HAP-1 (cell line): Measurements from ENCODE around the gene TACC2.
"Not testable (repeated sequence)": the region's sequence is repeated elsewhere in the genome, so short reads cannot be mapped to it uniquely, and the experiment has no call there.

Source experiments
- DNase-seq, 2 experiments: peaks; one replicate each; pipeline ENCODE4 v3.0.0-alpha.2; 2016 to 2020; ENCODE audit warnings: low spot score in 2 of 2
- H3K27me3 ChIP-seq: fragments of 250-450 bp; sonication (Bioruptor Pico); 2 replicates; pipeline ENCODE4 v1.5.1; 2020; ENCODE audit warnings: low read depth, mild to moderate bottlenecking, moderate library complexity
- H3K36me3 ChIP-seq: fragments of 250-450 bp; sonication (Bioruptor Pico); replicated peaks from 2 replicates; pipeline ENCODE4 v1.5.1; 2020; ENCODE audit warnings: mild to moderate bottlenecking
- H3K4me1 ChIP-seq: fragments of 250-450 bp; sonication (Bioruptor Pico); 2 replicates; pipeline ENCODE4 v1.5.1; 2020; ENCODE audit warnings: mild to moderate bottlenecking
- H3K4me3 ChIP-seq: fragments of 250-450 bp; sonication (Bioruptor Pico); 2 replicates; pipeline ENCODE4 v1.5.1; 2020; ENCODE audit warnings: mild to moderate bottlenecking, moderate library complexity
- H3K9me3 ChIP-seq: fragments of 250-450 bp; sonication (Bioruptor Pico); 2 replicates; pipeline ENCODE4 v1.5.1; 2020; ENCODE audit warnings: mild to moderate bottlenecking, moderate library complexity
- in situ Hi-C: fragments of 300-500 bp; cut with MboI; formaldehyde crosslinking; loops from 3 replicates; pipeline ENCODE4 v1.14.3; 2020; ENCODE audit warnings: low sequenced_read_pairs, inconsistent platforms, mixed read lengths

TACC2 gene

DNA sequence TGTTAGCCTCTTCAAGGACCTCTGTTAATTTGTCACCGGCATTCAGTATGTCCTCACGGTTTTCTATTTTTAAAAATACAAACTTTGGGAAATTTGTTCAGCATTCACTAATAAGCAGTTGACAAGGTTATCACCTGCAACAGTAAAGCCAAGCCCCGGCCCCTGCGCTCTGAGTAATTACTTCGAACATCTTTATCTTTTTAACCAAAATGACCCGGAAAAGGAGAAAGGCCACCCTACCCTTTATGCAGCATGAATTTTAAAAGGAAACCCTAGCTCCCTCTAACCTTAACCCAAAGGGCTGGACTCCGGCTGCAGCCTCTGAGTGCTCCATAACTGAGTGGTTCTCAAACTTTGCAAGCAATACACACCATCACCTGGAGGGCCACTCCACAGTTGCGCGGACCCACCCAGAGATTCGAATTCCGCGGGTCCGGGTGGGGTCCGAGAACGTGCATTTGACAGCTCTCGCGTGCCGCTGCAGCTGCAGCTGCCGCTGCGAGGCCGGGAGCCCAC, 14.9 kb upstream of the TACC2 start:
- in situ Hi-C loops: no loop called here
- Histone ChIP-seq H3K4me3 (peak overlapping the region; percentile 70), H3K4me1 (peaks cover 5% of the 10 kb centered on the region; the same call in 1 of the 2 replicates), H3K36me3 (peaks cover 24% of the 10 kb centered on the region), H3K9me3 (peaks cover 13% of the 10 kb centered on the region), H3K27me3 (no peaks in the 10 kb centered on the region)
- no peak for DNase-seq

DNA sequence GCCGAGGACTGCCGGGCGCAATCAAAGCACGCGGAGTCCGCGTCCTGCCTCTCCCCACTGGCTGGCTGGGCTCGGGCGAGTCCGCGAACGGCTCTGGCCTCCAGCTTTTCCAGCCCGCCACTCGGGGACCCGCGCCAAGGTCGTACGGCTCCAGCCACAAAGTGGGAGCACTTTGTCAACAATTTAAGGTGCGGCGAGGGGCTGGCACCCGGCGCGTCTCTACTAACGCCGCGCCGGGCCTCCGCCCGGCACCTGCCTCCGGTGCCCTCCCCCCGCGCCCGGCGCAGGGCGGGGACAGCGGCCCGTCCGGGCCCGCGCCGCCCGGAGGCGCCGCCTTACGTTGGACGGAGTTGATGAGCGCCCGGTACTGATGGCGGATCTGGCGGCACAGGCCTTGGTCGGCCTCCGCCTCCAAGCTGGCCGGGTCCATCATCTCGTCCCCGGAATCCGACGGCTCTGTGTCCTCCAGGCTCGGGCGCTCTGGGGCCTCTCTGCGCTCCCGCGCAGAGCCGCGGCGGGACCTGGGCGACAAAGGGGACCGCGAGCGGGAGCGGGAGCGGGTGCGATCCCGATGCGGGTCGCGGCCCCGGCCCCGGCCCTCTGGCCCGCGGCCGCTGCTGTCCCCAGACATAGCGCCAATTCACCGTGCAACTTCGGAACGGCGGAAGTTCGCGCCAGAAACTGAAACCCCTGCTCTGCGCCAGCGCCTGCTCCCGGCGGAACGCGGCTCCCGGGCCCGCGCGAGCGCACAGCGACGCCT, 14.2 kb upstream of the TACC2 start, which contains the start of gene NSMCE4A:
NSMCE4A (minus strand) TSS at position 683 of the 760 bp plus-strand sequence; CDS start at position 631, 52 bp downstream.
- H3K36me3 ChIP-seq: peaks cover 20% of the 10 kb centered on the region
- peak; percentile 64 to 87 for DNase-seq
- H3K27me3 ChIP-seq: no peaks in the 10 kb centered on the region
- peak within 1 kb of the TSS; percentile 70 for H3K4me3 ChIP-seq
- in situ Hi-C loops: no loop called here
- peaks cover 13% of the 10 kb centered on the region for H3K9me3 ChIP-seq
- peaks cover 5% of the 10 kb centered on the region; the same call in 1 of the 2 replicates for H3K4me1 ChIP-seq

DNA sequence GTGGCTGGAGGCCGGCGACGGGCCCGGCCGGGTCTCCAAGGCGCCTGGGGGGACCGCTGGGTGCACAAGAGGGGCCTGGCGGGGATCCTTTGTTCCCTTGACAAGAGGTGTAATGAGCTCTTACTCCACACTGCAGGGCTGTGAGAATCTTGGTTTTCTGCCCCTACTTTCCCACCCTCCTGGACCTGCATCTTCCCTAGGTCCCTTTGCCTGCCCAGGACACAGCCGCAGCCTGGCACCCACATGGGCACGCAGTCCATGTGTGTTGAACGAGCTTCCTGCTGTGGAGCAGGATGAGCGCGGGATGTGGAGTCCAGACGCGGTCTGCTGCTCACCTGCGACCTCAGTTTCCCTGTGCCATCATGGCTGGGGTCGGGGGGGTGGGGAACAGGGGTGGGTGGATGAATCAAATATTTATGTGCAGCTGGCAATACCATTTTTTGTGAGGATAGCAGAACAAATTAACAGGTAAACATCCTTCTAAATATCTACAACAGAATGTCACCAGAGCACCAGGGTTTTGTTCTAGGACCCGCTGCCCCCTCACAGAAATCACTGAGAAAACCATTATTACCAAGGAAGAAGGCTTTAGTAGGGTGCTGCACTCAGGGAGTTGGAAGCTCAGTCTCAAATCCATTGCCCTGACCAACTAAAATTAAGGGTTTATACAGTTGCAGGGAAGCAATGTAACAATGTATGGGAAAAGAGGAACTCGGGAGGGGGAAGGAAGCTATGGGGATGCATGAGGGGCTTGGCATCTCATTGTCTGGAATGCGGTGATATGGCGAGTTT, 13.5 kb upstream of the TACC2 start:
- peak overlapping the region; percentile 70 for H3K4me3 ChIP-seq
- H3K36me3 ChIP-seq: peaks cover 16% of the 10 kb centered on the region
- in situ Hi-C loops: no loop called here
- H3K4me1 ChIP-seq: peaks cover 5% of the 10 kb centered on the region; the same call in 1 of the 2 replicates
- H3K9me3 ChIP-seq: peaks cover 13% of the 10 kb centered on the region
- no peaks in the 10 kb centered on the region for H3K27me3 ChIP-seq
- no peak for DNase-seq

DNA sequence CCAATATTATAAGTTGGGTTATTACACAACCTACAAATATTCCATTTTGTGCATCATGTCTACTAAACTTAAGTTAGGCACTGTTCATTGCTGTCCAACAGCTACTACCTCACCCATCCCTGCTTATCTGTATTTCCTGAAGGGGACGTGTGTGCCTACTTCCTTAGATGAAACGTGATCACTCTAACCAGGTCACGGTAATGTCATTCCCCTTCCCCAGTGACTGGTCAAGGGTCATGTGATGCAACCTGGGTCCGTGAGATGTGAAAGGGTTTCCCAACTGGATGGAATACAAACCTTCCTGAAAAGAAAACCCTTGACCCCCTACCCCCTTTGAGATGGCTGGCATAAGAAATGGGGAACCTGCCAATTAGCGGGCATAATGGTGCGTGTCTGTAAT, 12.4 kb upstream of the TACC2 start:
- H3K4me1 ChIP-seq: peaks cover 5% of the 10 kb centered on the region; the same call in 1 of the 2 replicates
- peaks cover 7% of the 10 kb centered on the region for H3K36me3 ChIP-seq
- H3K4me3 ChIP-seq: no peak overlapping the region
- no peaks in the 10 kb centered on the region for H3K27me3 ChIP-seq
- in situ Hi-C loops: no loop called here
- no peak for DNase-seq
- H3K9me3 ChIP-seq: peaks cover 13% of the 10 kb centered on the region

DNA sequence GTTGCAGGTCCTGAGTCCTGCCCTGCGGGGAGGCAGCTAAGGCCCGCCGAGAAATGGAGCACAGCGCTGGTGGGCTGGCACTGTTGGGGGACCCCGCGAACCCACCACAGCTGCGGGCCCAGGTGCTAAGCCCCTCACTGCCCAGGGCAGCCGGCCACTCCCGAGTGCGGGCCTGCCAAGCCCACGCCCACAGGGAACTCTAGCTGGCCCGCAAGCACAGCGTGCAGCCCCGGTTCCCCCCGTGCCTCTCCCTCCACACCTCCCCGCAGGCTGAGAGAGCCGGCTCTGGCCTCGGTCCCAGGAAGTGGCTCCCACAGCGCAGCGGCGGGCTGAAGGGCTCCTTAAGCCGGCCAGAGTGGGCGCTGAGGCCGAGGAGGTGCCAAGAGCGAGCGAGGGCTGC, 10.5 kb upstream of the TACC2 start:
- Histone ChIP-seq H3K4me3 (no peak overlapping the region), H3K4me1 (peaks cover 3% of the 10 kb centered on the region; the same call in 1 of the 2 replicates), H3K36me3 (peaks cover 3% of the 10 kb centered on the region), H3K9me3 (peaks cover 13% of the 10 kb centered on the region), H3K27me3 (no peaks in the 10 kb centered on the region)
- in situ Hi-C loops: no loop called here
- DNase-seq: no peak

DNA sequence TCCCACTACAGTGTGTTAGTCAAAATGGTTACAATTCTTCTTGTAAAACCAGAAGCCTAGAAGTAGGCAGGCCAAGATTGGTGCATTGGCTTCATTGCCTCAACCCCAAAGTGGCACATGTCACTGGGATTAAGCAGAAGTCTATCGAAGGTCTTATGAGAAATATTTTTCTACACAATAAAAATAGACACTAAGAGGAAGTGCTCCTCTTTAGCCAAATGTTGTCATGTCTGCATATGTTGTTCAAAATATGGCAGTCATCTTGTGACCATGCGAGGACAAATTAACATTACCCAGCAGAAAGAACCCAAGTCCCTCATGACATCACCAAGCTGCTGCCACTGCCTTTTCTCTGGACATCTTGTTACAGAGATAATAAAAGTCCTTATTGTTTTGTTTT, 7.6 kb upstream of the TACC2 start:
- H3K4me3 ChIP-seq: no peak overlapping the region
- H3K36me3 ChIP-seq: no peaks in the 10 kb centered on the region
- DNase-seq: no peak
- no peaks in the 10 kb centered on the region for H3K27me3 ChIP-seq
- in situ Hi-C loops: no loop called here
- H3K4me1 ChIP-seq: no peaks in the 10 kb centered on the region
- H3K9me3 ChIP-seq: peaks cover 13% of the 10 kb centered on the region

DNA sequence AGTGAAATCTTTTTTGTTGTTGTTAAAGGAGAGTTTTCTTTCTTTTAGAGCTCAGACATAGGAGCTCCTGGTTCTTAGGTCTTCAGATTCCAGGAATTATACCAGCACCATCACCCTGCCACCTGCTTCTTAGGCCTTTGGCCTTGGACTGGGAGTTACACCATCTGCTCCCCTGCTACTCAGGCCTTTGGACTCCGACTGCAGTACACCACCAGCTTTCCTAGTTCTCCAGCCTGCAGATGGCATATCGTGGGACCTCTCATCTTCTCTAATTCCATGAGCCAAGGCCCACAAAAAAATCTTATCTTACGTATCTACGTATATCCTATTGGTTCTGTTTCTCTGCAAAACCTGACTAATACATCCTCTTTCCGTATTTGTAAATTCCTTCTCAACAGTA, 5.1 kb upstream of the TACC2 start:
- H3K9me3 ChIP-seq: peaks cover 6% of the 10 kb centered on the region; the same call in 1 of the 2 replicates
- in situ Hi-C loops: no loop called here
- H3K36me3 ChIP-seq: no peaks in the 10 kb centered on the region
- no peaks in the 10 kb centered on the region for H3K4me1 ChIP-seq
- no peak overlapping the region for H3K4me3 ChIP-seq
- no peak for DNase-seq
- no peaks in the 10 kb centered on the region for H3K27me3 ChIP-seq

DNA sequence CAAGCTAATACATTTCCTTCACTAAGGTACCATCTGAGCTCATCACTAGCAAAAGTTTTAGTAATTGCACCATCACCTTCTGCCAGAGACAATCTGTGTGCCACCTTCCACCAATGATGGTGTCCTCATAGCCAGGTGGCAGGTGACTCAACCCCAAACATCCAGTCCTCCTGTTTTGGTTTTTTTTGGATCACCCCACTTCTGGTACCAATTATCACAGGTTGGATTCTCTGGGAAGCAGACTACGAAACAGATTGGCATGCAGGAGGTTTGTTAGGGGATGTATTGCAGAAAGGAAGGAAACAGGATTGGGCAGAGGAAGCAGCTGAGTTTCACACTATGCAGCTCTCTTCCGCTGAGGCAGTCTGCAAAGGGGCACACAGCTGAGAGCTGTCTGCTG, 4.5 kb upstream of the TACC2 start:
- Histone ChIP-seq H3K9me3 (peaks cover 6% of the 10 kb centered on the region; the same call in 1 of the 2 replicates), H3K27me3 (no peaks in the 10 kb centered on the region), H3K4me3 (no peak overlapping the region), H3K4me1 (no peaks in the 10 kb centered on the region), H3K36me3 (no peaks in the 10 kb centered on the region)
- in situ Hi-C loops: no loop called here
- no peak for DNase-seq

DNA sequence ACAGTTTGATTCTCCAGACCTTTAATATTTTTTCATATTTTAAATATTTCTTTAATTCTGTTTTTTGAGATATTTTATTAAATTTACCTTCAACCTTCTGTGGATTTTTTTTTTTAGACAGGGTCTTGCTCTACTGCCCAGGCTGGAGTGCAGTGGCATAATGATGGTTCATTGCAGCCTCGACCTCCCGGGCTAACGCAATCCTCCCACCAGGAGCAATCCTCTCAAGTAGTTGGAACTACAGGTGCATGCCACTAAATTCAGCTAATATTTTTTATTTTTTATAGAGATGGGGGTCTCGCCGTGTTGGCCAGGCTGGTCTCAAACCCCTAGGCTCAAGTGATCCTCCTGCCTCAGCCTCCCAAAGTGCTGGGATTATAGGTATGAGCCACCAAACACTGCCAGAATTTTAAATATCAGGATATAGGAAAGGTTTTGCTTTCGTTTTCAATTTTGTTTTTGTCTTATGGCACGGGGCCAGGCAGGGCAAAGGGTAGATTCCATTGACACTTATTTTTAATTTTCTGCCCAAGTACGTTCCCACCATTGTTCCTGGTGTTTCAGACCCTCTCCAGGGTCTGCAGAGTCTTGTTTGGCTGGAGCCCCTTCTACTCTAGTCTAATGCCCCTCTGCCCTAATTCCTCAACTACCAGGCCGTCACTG, 1.2 kb downstream of the TACC2 start:
- Histone ChIP-seq H3K4me3 (no peak overlapping the region), H3K36me3 (no peaks in the 10 kb centered on the region), H3K4me1 (no peaks in the 10 kb centered on the region), H3K27me3 (no peaks in the 10 kb centered on the region), H3K9me3 (no peaks in the 10 kb centered on the region)
- in situ Hi-C loops: no loop called here
- DNase-seq: no peak

DNA sequence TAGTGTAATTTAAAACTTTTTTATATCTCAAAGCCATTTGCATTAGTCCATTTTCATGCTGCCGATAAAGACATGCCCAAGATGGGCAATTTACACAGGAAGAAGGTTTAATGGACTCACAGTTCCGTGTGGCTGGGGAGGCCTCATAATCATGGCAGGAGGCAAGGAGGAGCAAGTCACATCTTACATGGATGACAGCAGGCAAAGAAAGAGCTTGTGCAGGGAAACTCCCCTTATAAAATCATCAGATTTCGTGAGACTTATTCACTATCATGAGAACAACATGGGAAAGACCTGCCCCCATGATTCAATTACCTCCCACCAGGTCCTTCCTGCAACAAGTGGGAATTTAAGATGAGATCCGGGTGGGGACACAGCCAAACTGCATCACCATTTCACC, 2.8 kb downstream of the TACC2 start:
- H3K4me3 ChIP-seq, in situ Hi-C loops, H3K9me3 ChIP-seq, H3K36me3 ChIP-seq, DNase-seq, H3K27me3 ChIP-seq, H3K4me1 ChIP-seq: not testable (repeated sequence)

DNA sequence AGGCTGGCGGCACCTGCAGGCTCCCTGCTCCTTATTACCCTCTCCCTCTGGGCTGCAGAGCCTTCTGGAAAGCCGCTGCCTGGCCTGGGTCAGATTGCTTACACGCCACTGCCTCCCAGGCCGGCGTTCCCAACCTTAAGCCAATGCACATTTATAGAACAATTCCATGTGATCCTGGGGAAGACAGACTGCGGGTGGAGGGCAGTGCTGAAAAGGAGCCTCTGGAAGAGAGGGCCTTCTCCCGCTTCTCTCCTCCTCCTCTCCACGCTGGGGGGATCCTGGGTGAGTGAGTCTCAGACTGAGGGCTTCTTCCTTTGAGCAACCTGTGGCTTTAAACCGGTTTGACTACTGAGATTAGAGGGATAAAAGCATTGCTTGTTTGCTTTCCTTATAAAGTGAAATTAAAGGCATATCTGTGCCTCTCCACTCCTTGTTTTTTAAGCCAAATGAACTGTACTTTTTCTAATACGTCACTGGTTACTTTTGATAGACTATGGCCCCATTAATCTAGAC, 5.5 kb downstream of the TACC2 start:
- Histone ChIP-seq H3K36me3 (no peaks in the 10 kb centered on the region), H3K4me1 (no peaks in the 10 kb centered on the region), H3K4me3 (no peak overlapping the region), H3K9me3 (no peaks in the 10 kb centered on the region), H3K27me3 (no peaks in the 10 kb centered on the region)
- DNase-seq: no peak
- in situ Hi-C loops: no loop called here

DNA sequence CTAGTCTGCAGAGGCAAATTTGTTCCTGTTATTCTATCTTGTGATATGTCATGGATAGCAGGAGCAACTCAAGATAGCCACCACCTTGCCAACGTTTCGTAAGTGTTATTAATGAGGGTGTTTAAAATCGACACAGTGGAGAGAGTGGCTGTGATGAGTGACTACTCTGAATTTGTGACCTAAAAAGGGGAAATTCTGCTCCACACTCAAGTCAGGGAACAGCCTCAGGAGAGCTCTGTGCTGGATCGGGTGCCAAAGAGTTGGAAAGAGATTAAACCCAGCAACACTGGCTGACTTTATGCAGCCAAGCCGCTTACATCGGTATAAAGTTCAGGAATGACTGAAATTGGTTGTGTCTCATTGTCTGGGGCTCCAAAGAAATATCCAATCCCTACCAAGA, 9.5 kb downstream of the TACC2 start:
- no peaks in the 10 kb centered on the region; the same call in none of the 2 replicates for H3K9me3 ChIP-seq
- H3K4me1 ChIP-seq: no peaks in the 10 kb centered on the region
- no peak overlapping the region for H3K4me3 ChIP-seq
- in situ Hi-C loops: no loop called here
- H3K36me3 ChIP-seq: no peaks in the 10 kb centered on the region
- DNase-seq: no peak
- H3K27me3 ChIP-seq: no peaks in the 10 kb centered on the region

DNA sequence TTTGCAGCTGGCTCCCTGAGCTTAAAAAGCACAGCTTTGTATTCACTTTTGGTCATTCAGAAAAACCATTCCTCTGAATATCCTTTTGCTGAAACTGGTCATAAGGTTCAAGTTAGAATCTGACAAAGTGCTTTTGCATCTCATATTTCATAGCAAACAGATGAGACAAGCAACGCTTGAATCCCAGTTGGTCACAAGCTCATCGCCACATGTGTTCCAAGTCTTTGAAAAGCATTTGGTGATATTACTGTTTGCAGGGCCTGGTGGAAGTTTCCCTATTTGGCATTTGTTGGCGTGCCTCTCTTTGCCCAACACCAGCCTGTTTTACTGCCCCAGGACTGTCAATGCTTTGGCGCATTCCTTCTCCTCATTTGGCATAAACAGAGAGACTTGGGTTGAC, 10.3 kb downstream of the TACC2 start:
- no peaks in the 10 kb centered on the region; the same call in none of the 2 replicates for H3K9me3 ChIP-seq
- H3K4me3 ChIP-seq: no peak overlapping the region
- H3K27me3 ChIP-seq: no peaks in the 10 kb centered on the region
- DNase-seq: no peak
- no peaks in the 10 kb centered on the region for H3K4me1 ChIP-seq
- in situ Hi-C loops: no loop called here
- no peaks in the 10 kb centered on the region for H3K36me3 ChIP-seq
